Fibroblast of the aortic adventitia (primary cell): ENCODE results near the gene GATD1. TPM values are rescaled to one million over a fixed set of nuclear protein-coding genes. Genes with fewer than 3 reads are reported as not detected.

Experiments
- DNase-seq: peaks from one replicate; pipeline ENCODE4 v3.0.0-alpha.2; 2010; ENCODE audit warnings: low read depth
- H3K4me3 ChIP-seq: 2 replicates; pipeline ENCODE4 v1.5.1; 2011; ENCODE audit warnings: low read depth, mild to moderate bottlenecking, control low read depth, low read length, moderate library complexity
- CTCF ChIP-seq: IDR thresholded peaks from 2 replicates; pipeline ENCODE4 v1.5.1; 2011; ENCODE audit warnings: mild to moderate bottlenecking, low read length, control low read depth, inconsistent platforms; ENCODE audit not compliant: insufficient read depth
- total RNA-seq: library from RNA; depleted of rRNA; stranded (reverse); fragments of >200 nt; gene quantifications from 2 replicates; pipeline ENCODE4 v1.2.3, GENCODE V29; 2012; ENCODE audit warnings: low replicate concordance

The GATD1 gene
- total RNA-seq, 1 donor, result 40.6 TPM

GRCh38 chr11:799641-800316, 22.5 kb upstream of the GATD1 start:
- H3K4me3 ChIP-seq, result no peak overlapping the region
- no peak for TF ChIP-seq CTCF
- no peak for DNase-seq

DNA sequence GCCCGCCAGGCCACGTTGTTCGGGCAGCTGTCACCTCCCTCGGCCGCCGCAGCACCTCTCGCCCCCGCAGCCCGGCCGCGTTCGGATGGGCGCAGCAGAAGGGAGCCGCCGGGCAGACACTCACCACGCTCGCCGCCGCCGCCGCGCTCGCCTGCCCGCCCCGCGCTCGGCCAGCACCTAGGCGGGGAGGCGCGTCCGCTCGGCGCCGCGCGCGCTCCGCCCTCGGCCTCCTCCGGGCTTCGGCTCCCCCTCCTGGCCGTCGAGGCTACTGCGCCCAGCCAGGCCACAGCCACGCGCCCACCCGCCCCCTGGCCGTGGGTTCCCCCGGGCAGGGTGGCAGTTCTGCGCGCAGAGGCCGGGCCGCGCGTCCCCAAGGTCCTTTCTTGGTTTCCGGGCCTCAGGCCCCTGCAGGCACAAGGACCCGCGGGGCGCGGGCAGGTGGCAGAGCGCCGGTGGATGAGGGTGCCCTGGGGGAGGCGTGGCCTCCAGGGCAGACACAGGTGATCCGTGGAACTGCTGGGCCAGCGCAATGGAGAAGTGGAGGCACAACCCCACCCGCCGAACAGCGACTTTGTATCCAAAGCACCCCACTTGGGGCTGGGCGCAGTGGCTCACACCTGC, 20.9 kb upstream of the GATD1 start, which contains the start of gene SLC25A22:
Gene SLC25A22 (minus strand): TSS at position 189 of the 621 bp plus-strand sequence. CDS start 3,275 bp downstream, outside the sequence.
- H3K4me3 ChIP-seq, result peak within 1 kb of the TSS; percentile 77
- peak; percentile 67 for TF ChIP-seq CTCF
- peak; percentile 58 for DNase-seq

GRCh38 chr11:797296-798092, 20.2 kb upstream of the GATD1 start:
- peak; percentile 70 for DNase-seq
- peak overlapping the region; percentile 77 for H3K4me3 ChIP-seq
- no peak for TF ChIP-seq CTCF

DNA sequence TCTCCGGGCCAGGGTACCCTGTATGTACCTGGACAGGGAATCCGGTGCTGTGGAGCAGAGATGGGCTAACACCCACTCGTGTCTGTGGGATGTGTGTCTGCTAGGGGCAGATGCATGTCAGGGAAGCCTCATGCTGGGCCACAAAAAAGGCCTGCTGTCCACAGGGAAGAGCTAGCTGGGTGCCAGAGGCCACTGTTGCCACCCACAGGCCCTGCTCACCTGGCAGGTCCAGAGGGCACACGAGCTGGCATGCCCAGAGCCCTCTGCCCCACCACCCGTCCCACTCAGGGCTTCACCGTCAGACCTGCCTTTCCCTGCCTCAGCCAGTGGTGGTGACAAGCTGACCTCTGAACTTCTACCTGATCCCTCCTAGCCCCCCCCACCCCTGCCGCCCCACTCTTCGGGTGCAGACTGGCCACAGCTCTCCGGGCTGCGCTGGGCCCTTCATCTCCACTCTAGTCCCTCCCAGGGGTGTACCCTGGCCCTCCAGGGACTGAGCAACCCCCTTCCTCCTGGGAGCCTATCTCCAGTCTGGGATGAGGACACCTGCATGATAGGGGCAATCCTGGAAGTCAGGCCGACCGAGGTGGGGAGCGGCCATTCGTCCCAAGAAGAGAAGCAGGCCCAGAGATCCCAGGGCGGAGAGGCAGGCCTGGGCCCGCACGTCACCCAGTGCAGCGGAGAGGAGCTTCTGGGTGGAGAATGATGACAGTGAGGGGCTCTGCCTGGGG, 19.4 kb upstream of the GATD1 start:
- no peak for TF ChIP-seq CTCF
- H3K4me3 ChIP-seq, result peak overlapping the region; percentile 77
- no peak for DNase-seq

DNA sequence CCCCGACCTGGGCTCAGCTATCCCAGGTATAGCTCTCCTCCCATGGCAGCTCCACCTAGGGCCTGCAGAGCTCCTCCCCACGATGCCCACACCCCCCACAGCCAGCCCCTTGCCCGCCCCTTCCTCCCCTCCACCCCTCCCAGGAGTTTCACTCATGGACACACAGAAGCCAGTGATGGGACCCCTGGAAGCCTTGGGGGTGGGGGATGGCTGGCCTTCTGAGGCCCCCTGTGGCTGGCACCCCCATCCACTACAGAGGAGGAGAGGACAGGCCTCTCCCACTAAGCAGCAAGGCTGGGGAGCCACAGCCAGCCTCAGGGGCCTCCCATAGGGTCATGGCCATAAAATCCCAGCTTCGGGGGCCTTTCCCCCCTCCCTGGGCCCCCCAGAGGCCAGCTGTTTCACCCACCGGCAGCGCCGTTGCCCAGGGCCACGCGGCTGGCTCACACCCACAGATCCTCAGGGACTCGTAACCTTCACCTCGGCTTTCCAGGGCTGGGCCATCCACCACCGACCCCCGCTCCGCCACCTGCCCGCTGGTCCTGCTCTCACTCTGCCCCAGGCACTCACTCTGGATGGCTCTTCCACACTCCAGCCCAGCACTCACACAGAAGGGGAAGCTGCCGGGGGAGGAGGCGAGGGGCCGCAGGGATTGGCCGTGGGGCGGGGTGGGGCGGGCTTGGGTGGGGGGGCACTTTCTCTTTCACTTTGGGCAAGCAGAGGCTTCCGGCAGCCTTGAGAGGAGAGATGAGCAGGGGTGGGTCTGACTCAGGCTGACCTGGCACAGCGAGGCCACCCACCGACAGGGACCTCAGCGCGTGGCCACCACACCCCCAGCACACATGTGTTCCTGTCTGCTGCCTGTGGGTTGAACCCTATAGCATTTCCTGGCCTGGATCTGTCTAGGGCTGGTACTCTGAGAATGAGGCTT, 18.6 kb upstream of the GATD1 start:
- DNase-seq, result peak; percentile 70
- TF ChIP-seq CTCF, result no peak
- peak overlapping the region; percentile 77 for H3K4me3 ChIP-seq
